SJCRH30 (cell line): ENCODE results near the gene ZNF195. TPM values are rescaled to one million over a fixed set of nuclear protein-coding genes. Genes with fewer than 3 reads are reported as not detected.
"Not testable (repeated sequence)": the region's sequence is repeated elsewhere in the genome, so short reads cannot be mapped to it uniquely, and the experiment has no call there.

Experiments used
- DNase-seq, 2 experiments: peaks; one replicate each; pipeline ENCODE4 v3.0.0-alpha.2; 2015 to 2020
- H3K27ac ChIP-seq: fragments of 250-450 bp; sonication (Bioruptor Pico); 2 replicates; pipeline ENCODE4 v1.5.1; 2020; ENCODE audit warnings: mild to moderate bottlenecking, moderate library complexity
- H3K27me3 ChIP-seq: fragments of 250-450 bp; sonication (Bioruptor Pico); 2 replicates; pipeline ENCODE4 v1.5.1; 2020; ENCODE audit warnings: mild to moderate bottlenecking, moderate library complexity
- H3K36me3 ChIP-seq: fragments of 250-450 bp; sonication (Bioruptor Pico); 2 replicates; pipeline ENCODE4 v1.5.1; 2020; ENCODE audit warnings: mild to moderate bottlenecking, moderate library complexity
- H3K4me1 ChIP-seq: fragments of 250-450 bp; sonication (Bioruptor Pico); 2 replicates; pipeline ENCODE4 v1.5.1; 2020; ENCODE audit warnings: mild to moderate bottlenecking, moderate library complexity
- H3K4me3 ChIP-seq: fragments of 250-450 bp; sonication (Bioruptor Pico); 2 replicates; pipeline ENCODE4 v1.5.1; 2020; ENCODE audit warnings: mild to moderate bottlenecking, moderate library complexity
- H3K9me3 ChIP-seq: fragments of 250-450 bp; sonication (Bioruptor Pico); replicated peaks from 2 replicates; pipeline ENCODE4 v1.5.1; 2020; ENCODE audit warnings: mild to moderate bottlenecking, moderate library complexity
- total RNA-seq: library from RNA; depleted of rRNA; stranded (reverse); fragments of >200 nt; shearing (Covaris generic); gene quantifications from 2 replicates; pipeline ENCODE4 v1.2.3, GENCODE V29; 2014

ZNF195 gene
- total RNA-seq, 1 experiment from 2014 or later, result 44.8 TPM

- no peak overlapping the region for H3K4me3 ChIP-seq
- H3K27ac ChIP-seq, result no peak overlapping the region
- H3K4me1 ChIP-seq, result no peaks in the 10 kb centered on the region
- no peaks in the 10 kb centered on the region for H3K27me3 ChIP-seq
- no peak for DNase-seq
- peaks cover 6% of the 10 kb centered on the region; the same call in 1 of the 2 replicates for H3K9me3 ChIP-seq
- no peaks in the 10 kb centered on the region for H3K36me3 ChIP-seq
Measured at GRCh38 chr11:3344327-3345174, 34.4 kb downstream of the ZNF195 start.

DNA sequence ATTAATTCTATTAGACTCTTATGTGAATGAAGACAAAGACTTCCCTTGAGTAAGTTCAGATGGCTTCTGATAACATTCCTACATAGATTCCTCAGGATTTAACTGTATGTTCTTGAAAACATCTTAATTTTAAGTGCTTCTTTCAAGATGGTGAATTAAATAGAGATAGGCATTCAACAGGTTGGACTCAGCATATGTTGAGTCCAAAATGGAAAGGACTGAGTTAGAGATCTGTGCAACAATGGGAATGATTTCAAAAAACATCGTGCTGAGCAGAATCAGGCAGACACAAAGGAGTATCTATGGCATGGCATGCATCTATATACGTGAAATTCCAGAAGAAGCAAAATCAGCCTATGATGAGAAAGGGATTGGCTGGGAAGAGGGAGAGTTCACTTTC, 36.2 kb downstream of the ZNF195 start:
- Histone ChIP-seq H3K4me1 (no peaks in the 10 kb centered on the region), H3K27me3 (no peaks in the 10 kb centered on the region), H3K4me3 (no peak overlapping the region), H3K27ac (no peak overlapping the region), H3K9me3 (peaks cover 6% of the 10 kb centered on the region; the same call in 1 of the 2 replicates), H3K36me3 (no peaks in the 10 kb centered on the region)
- no peak for DNase-seq

- peak; percentile 25 to 53 for DNase-seq
Measured at GRCh38 chr11:3341298-3341697, 37.6 kb downstream of the ZNF195 start.

DNA sequence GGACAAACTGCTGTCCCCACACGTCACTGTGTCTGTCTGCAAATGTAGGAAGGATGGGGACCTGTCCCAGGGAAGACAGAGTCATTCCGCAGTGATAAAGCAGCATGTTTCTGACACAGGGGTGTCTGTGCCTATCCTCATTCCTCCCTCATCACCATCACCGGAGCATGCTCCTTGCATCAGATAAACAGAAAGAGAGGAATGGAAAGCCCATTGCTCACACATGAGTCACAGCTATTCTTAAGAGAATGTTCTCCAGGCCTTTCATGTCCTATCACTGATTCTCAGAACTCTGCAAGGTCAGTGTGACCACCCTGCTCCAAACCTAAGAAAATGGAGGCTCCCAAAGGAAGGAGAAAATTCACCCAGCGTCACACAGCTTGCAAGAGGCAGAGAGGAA, 38.9 kb downstream of the ZNF195 start:
- Histone ChIP-seq H3K27ac (no peak overlapping the region), H3K4me3 (no peak overlapping the region), H3K4me1 (no peaks in the 10 kb centered on the region), H3K36me3 (no peaks in the 10 kb centered on the region), H3K27me3 (no peaks in the 10 kb centered on the region), H3K9me3 (0 out of 2 replicates have a peak, but pooled peaks cover 3% of the 10 kb centered on the region)
- no peak for DNase-seq

More at GRCh38 chr11:3341298-3341697, 37.6 kb downstream of the ZNF195 start:
- no peaks in the 10 kb centered on the region for H3K4me1 ChIP-seq
- no peak overlapping the region for H3K27ac ChIP-seq
- 0 out of 2 replicates have a peak, but pooled peaks cover 3% of the 10 kb centered on the region for H3K9me3 ChIP-seq
- H3K36me3 ChIP-seq, result no peaks in the 10 kb centered on the region
- H3K4me3 ChIP-seq, result no peak overlapping the region
- no peaks in the 10 kb centered on the region for H3K27me3 ChIP-seq

- Histone ChIP-seq H3K27me3 (no peaks in the 10 kb centered on the region), H3K4me1 (no peaks in the 10 kb centered on the region), H3K36me3 (no peaks in the 10 kb centered on the region), H3K9me3 (no peaks in the 10 kb centered on the region), H3K4me3 (no peak overlapping the region), H3K27ac (no peak overlapping the region)
- no peak for DNase-seq
Measured at GRCh38 chr11:3339340-3339624, 39.7 kb downstream of the ZNF195 start.

GRCh38 chr11:3338569-3339339, 40.2 kb downstream of the ZNF195 start:
- no peaks in the 10 kb centered on the region for H3K36me3 ChIP-seq
- no peaks in the 10 kb centered on the region for H3K4me1 ChIP-seq
- H3K9me3 ChIP-seq, result no peaks in the 10 kb centered on the region
- no peaks in the 10 kb centered on the region for H3K27me3 ChIP-seq
- no peak overlapping the region for H3K4me3 ChIP-seq
- no peak overlapping the region for H3K27ac ChIP-seq
- no peak for DNase-seq

- H3K27ac ChIP-seq, H3K4me1 ChIP-seq, H3K9me3 ChIP-seq, H3K27me3 ChIP-seq, H3K4me3 ChIP-seq, DNase-seq, H3K36me3 ChIP-seq: not testable (repeated sequence)
Measured at GRCh38 chr11:3336420-3336819, 42.5 kb downstream of the ZNF195 start.

DNA sequence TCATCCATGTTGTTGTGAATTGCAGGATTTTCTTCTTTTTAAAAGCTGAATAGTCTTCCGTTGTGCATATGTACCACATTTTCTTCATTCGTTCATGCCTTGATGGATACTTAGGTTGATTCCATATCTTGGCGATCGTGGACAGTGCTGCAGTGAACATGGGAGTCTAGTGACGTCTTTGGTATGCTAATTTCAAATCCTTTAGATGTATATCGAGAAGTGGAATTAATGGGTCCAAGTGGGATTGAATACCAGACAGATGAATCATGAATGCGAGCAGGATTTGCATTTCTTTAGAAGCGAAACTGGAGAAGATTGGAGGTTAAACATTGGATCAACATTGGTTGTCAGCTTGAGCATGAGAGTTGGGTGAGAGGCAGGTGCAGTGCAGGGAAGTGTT, 45.8 kb downstream of the ZNF195 start:
- H3K9me3 ChIP-seq, H3K27ac ChIP-seq, H3K36me3 ChIP-seq: not testable (repeated sequence)

DNA sequence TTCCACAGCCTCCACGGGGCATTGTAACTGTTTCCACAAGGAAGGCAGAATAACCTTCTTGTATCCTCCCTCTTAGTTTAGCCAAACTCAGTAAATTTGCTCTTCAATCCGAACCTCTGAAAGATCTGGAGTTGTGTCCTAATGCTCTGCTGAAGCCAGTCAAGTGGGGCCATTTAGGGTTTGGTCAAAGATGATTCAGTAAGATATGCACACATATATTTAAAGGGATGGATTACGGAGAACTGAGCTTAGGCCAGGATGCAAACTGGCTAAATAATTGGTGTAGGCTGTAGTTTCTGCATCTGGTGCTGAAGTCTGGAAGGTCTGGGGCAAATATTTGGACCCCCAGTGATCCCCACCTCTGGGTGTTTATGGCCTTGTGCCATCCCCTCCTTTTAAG, 47.9 kb downstream of the ZNF195 start:
- H3K36me3 ChIP-seq, H3K27ac ChIP-seq, H3K27me3 ChIP-seq, H3K4me3 ChIP-seq, H3K4me1 ChIP-seq, DNase-seq, H3K9me3 ChIP-seq: not testable (repeated sequence)

More for the DNA sequence above, 45.8 kb downstream of the ZNF195 start:
- not testable (repeated sequence) for H3K4me3 ChIP-seq, H3K4me1 ChIP-seq, H3K27me3 ChIP-seq, DNase-seq

- not testable (repeated sequence) for H3K27ac ChIP-seq, DNase-seq, H3K36me3 ChIP-seq, H3K4me1 ChIP-seq, H3K4me3 ChIP-seq, H3K27me3 ChIP-seq, H3K9me3 ChIP-seq
Measured at GRCh38 chr11:3330064-3330463, 48.9 kb downstream of the ZNF195 start.

DNA sequence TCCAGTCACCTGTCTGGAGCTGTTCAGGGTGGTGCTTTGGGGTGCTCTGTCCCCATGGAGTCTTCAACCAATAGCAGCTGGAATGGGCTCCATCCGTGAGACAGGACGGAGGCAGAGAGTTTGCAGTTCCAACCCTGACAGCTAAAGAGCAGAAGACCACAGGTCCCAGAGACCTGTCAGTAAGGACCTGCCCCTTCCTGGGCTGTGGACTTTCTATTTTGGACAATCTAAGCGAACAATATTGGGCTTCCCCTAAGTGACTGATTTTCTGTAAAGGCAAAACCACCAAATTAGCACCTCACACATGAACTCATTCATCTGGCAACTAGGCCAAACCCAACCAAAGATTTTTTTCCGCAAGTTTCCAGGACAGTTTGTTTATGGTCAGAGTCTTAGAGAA, 50.4 kb downstream of the ZNF195 start:
- H3K4me1 ChIP-seq, H3K27me3 ChIP-seq, H3K36me3 ChIP-seq, H3K4me3 ChIP-seq, H3K9me3 ChIP-seq, DNase-seq, H3K27ac ChIP-seq: not testable (repeated sequence)

DNA sequence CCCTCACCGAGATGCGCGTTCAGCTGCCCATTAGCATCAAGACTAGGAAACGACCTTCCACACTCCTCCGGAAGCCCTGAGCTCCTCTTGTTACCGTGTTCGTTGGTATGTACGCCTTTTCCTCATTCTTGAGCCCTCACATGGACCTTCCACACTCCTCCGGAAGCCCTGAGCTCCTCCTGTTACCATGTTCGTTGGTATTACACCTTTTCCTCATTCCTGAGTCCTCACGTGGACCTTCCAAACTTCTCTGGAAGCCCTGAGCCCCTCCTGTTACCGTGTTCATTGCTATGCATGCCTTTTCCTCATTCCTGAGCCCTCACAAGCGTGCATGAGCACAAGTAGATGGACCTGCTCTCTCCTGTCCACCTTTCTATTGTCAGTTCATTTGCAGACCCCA, 52.5 kb downstream of the ZNF195 start:
- not testable (repeated sequence) for H3K4me3 ChIP-seq, H3K27me3 ChIP-seq, H3K36me3 ChIP-seq, H3K4me1 ChIP-seq, H3K9me3 ChIP-seq, H3K27ac ChIP-seq, DNase-seq

DNA sequence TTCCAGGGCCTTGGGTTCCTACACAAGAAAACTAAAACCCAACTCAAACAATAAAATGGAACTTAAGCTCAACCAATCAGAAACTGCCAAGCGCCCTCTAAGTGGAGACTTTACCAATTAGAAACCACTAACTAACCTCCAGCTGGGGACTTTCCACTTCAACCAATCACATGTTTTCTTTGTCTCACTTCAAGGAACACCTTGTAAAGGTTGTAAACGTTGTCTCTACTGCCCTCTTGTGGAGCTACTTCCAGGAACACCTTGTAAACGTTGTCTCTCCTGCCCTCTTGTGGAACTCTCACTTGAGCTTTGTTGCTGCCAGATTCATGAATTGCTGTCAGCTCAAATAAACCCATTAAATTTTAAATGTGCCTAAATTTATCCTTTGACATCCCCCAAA, 54.2 kb downstream of the ZNF195 start:
- not testable (repeated sequence) for DNase-seq, H3K27ac ChIP-seq, H3K9me3 ChIP-seq, H3K4me3 ChIP-seq, H3K36me3 ChIP-seq, H3K27me3 ChIP-seq, H3K4me1 ChIP-seq
